Activated CD8-positive, alpha-beta T cell treated with anti-CD3 and anti-CD28 coated beads for 36 hours (primary cell): ENCODE results near the gene CPLX1. TPM values are rescaled to one million over a fixed set of nuclear protein-coding genes. Genes with fewer than 3 reads are reported as not detected.

ENCODE experiments used
- ATAC-seq: fragments of 200-7000 bp; cut with Tn5 transposase; one replicate; pipeline ENCODE4 v1.10.0; 2021; ENCODE audit warnings: mild to moderate bottlenecking, moderate library complexity
- CTCF ChIA-PET: fragments of 350-600 bp; sonication (Branson Sonifier 250); formaldehyde crosslinking; loops from one replicate; lab custom pipeline; 2021; ENCODE audit warnings: antibody characterized with exemption; lab: Charles Lee
- POLR2A ChIA-PET: fragments of 350-600 bp; sonication (Branson Sonifier 250); formaldehyde crosslinking; loops from one replicate; lab custom pipeline; 2021; ENCODE audit warnings: antibody characterized with exemption; lab: Charles Lee
- DNase-seq: peaks from one replicate; pipeline ENCODE4 v3.0.0-alpha.2; 2020
- H3K27ac Mint-ChIP-seq: one replicate; pipeline ENCODE4 v1.8.0; 2021; ENCODE audit warnings: mild to moderate bottlenecking, mixed read lengths
- H3K27me3 Mint-ChIP-seq: one replicate; pipeline ENCODE4 v1.8.0; 2021; ENCODE audit warnings: mixed read lengths
- H3K36me3 Mint-ChIP-seq: one replicate; pipeline ENCODE4 v1.8.0; 2021; ENCODE audit warnings: low read depth, mixed read lengths
- H3K4me1 Mint-ChIP-seq: one replicate; pipeline ENCODE4 v1.8.0; 2021; ENCODE audit warnings: low read depth, mixed read lengths
- H3K4me3 Mint-ChIP-seq: one replicate; pipeline ENCODE4 v1.8.0; 2021; ENCODE audit warnings: mild to moderate bottlenecking, moderate library complexity, mixed read lengths
- H3K9me3 Mint-ChIP-seq: one replicate; pipeline ENCODE4 v1.8.0; 2021; ENCODE audit warnings: mixed read lengths
- CTCF ChIP-seq: fragments of 200-600 bp; IDR thresholded peaks from one replicate; pipeline ENCODE4 v1.8.0; 2022; ENCODE audit warnings: antibody characterized with exemption, mild to moderate bottlenecking
- intact Hi-C: fragments of 100-400 bp; cut with micrococcal nuclease; formaldehyde crosslinking; loops from one replicate; pipeline ENCODE4 v1.10.0; 2022
- total RNA-seq, 2 experiments: library from RNA; stranded (reverse); gene quantifications; one replicate each; pipeline ENCODE4 v1.2.3, GENCODE V29; 2021

The CPLX1 gene
- total RNA-seq, 2 experiments from 2014 or later, result not detected

DNA sequence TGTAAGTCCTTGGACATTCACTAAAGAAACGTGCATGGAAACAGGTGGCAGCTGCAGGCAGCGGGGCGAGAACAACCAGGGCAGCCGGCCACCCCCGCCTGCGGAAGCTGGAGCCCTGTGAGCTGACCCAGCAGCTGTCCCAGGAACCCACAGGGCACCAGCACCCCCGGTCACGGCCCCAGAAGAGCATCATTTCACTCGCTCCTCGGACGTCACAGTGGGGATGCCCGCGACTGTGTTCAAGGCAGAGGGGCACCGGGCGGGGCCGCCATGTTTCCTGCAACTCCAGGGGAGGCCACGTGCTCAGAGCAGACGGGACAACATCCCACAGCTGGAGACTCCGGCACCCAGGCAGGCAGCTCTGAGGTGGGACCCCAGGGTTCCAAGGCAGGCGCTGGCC lies 45.0 kb upstream of the CPLX1 start:
- Mint-ChIP-seq H3K36me3 (peaks cover 38% of the 10 kb centered on the region), H3K4me3 (no peak overlapping the region), H3K9me3 (no peaks in the 10 kb centered on the region), H3K27me3 (no peaks in the 10 kb centered on the region), H3K27ac (no peak overlapping the region), H3K4me1 (peaks cover 5% of the 10 kb centered on the region)
- ChIA-PET POLR2A (no interaction called here), CTCF (no interaction called here)
- ATAC-seq (no peak), DNase-seq (no peak)
- intact Hi-C loops, result no loop called here
- TF ChIP-seq CTCF, result no peak

- H3K36me3 Mint-ChIP-seq, result peaks cover 34% of the 10 kb centered on the region
- DNase-seq (no peak), ATAC-seq (no peak)
- intact Hi-C loops, result no loop called here
- no peak overlapping the region for H3K27ac Mint-ChIP-seq
- no peaks in the 10 kb centered on the region for H3K27me3 Mint-ChIP-seq
- POLR2A ChIA-PET, result no interaction called here
- CTCF ChIA-PET, result no interaction called here
- H3K4me1 Mint-ChIP-seq, result peaks cover 5% of the 10 kb centered on the region
- no peak overlapping the region for H3K4me3 Mint-ChIP-seq
- no peaks in the 10 kb centered on the region for H3K9me3 Mint-ChIP-seq
- no peak for TF ChIP-seq CTCF
These were observed 43.8 kb upstream of the CPLX1 start for GRCh38 chr4:869776-870175.

DNA sequence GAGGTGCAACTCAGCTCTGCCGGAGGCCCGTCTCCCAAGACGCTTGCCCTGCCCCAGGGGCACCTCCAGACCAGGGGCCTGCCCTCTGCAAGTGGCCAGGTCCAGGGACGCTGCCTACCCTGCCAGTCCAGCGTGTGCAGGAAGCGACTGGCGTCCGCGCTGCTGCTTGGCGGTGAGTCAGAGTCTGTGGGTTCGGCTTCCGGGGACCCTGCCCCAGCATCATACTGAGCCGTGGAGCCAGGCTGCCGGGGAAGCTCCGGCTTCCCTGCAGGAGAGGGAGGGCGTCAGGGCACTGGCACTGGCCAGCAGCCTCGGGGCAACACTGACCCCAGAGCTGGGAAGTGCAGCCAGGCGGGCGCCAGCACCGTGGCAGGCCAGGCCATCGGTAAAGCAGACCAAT lies 42.5 kb upstream of the CPLX1 start:
- ATAC-seq (no peak), DNase-seq (no peak)
- ChIA-PET POLR2A (no interaction called here), CTCF (no interaction called here)
- Mint-ChIP-seq H3K27me3 (no peaks in the 10 kb centered on the region), H3K4me1 (peaks cover 5% of the 10 kb centered on the region), H3K9me3 (no peaks in the 10 kb centered on the region), H3K27ac (no peak overlapping the region), H3K36me3 (peaks cover 25% of the 10 kb centered on the region), H3K4me3 (no peak overlapping the region)
- intact Hi-C loops, result no loop called here
- no peak for TF ChIP-seq CTCF

- H3K36me3 Mint-ChIP-seq, result peaks cover 32% of the 10 kb centered on the region
- no peak for TF ChIP-seq CTCF
- CTCF ChIA-PET, result no interaction called here
These were observed 41.8 kb upstream of the CPLX1 start for GRCh38 chr4:867526-868250.

DNA sequence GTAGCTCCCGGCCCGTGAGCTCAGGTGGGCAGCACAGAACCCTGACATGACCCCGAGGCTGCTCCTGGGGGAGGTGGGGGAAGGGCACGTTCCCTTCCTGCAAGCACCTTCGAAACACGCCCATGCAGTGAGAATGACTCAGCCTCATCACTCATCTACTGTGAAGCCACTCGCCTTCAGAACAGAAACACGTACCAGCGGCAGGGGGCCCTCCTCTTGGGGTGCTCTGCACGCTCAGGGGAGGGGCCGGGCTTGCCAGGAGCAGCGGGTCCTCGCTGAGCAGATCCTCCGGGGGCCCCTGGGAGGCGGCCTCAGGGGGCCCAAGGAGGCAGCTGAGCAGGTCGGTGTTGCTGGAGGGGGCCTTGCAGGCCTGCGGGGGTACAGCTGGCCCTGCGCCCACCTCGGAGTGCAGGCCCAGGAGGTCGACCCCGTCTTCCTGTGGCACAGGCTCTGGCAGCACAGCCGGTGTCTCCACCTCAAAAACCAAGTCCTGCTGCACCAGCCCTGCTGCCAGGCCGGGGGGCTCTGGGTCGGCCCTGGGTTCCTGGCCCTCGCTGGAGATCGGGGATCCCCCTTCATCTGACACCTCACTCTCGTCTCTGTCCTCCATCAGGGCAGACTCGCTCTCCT lies 40.9 kb upstream of the CPLX1 start:
- H3K27ac Mint-ChIP-seq, result no peak overlapping the region
- CTCF ChIA-PET, result no interaction called here
- intact Hi-C loops, result no loop called here

More at GRCh38 chr4:867526-868250, 41.8 kb upstream of the CPLX1 start:
- POLR2A ChIA-PET, result no interaction called here
- intact Hi-C loops, result no loop called here
- H3K4me3 Mint-ChIP-seq, result no peak overlapping the region
- no peak overlapping the region for H3K27ac Mint-ChIP-seq
- ATAC-seq, result no peak
- no peak for DNase-seq
- H3K27me3 Mint-ChIP-seq, result no peaks in the 10 kb centered on the region
- no peaks in the 10 kb centered on the region for H3K9me3 Mint-ChIP-seq
- H3K4me1 Mint-ChIP-seq, result peaks cover 5% of the 10 kb centered on the region

More for the DNA sequence above, 40.9 kb upstream of the CPLX1 start:
- no peak overlapping the region for H3K4me3 Mint-ChIP-seq
- peak; percentile 62 for ATAC-seq
- TF ChIP-seq CTCF, result no peak
- POLR2A ChIA-PET, result no interaction called here
- H3K27me3 Mint-ChIP-seq, result no peaks in the 10 kb centered on the region
- peaks cover 5% of the 10 kb centered on the region for H3K4me1 Mint-ChIP-seq
- H3K36me3 Mint-ChIP-seq, result peaks cover 33% of the 10 kb centered on the region
- DNase-seq, result peak; percentile 34
- H3K9me3 Mint-ChIP-seq, result no peaks in the 10 kb centered on the region
